Uterus (tissue), 4 donors: ENCODE measurements around the gene PITX3. TPM values are rescaled to one million over a fixed set of nuclear protein-coding genes. Genes with fewer than 3 reads are reported as not detected.

Source experiments
- DNase-seq, 2 donors: peaks; one replicate each; pipeline ENCODE4 v3.0.0-alpha.2; 2019 to 2020
- H3K27ac ChIP-seq, 2 donors: fragments of 200-600 bp; sonication (generic); 1 replicate in 1 of 2; 2 replicates in 1 of 2; pipeline ENCODE4 v1.5.1; 2016 to 2018
- H3K27me3 ChIP-seq, 2 donors: fragments of 200-600 bp; sonication (generic); one replicate each; pipeline ENCODE4 v1.5.1; 2018 to 2019; ENCODE audit warnings: control low read depth in 1 of 2
- H3K36me3 ChIP-seq, 2 donors: fragments of 200-600 bp; sonication (generic); one replicate each; pipeline ENCODE4 v1.5.1; 2019; ENCODE audit warnings: control low read depth in 1 of 2
- H3K4me1 ChIP-seq, 2 donors: fragments of 200-600 bp; sonication (generic); one replicate each; pipeline ENCODE4 v1.5.1; 2018 to 2019; ENCODE audit warnings: control low read depth in 1 of 2
- H3K4me3 ChIP-seq, 2 donors: fragments of 200-600 bp; sonication (generic); 1 replicate in 1 of 2; 2 replicates in 1 of 2; pipeline ENCODE4 v1.5.1; 2018 to 2019; ENCODE audit warnings: mild to moderate bottlenecking in 1 of 2
- H3K9me3 ChIP-seq, 2 donors: fragments of 200-600 bp; sonication (generic); one replicate each; pipeline ENCODE4 v1.5.1; 2019; ENCODE audit warnings: control low read depth in 1 of 2
- CTCF ChIP-seq, 4 experiments: fragments of 200-600 bp in 2 of 4; fragments of 450-650 bp in 2 of 4; sonication (generic) in 2 of 4; IDR thresholded peaks; one replicate each; pipeline ENCODE4 v1.5.1; 2016 to 2019; ENCODE audit warnings: antibody characterized with exemption in 4 of 4, mild to moderate bottlenecking in 2 of 4, moderate library complexity in 1 of 4
- POLR2A ChIP-seq, 2 donors: fragments of 450-650 bp; IDR thresholded peaks; one replicate each; pipeline ENCODE4 v1.6.1; 2016; ENCODE audit warnings: antibody characterized with exemption in 2 of 2, mild to moderate bottlenecking in 1 of 2, moderate library complexity in 1 of 2
- intact Hi-C: fragments of 100-400 bp; cut with DNase I; formaldehyde crosslinking; loops from one replicate; pipeline ENCODE4 v1.15.1; 2023; ENCODE audit warnings: low total_unique reads
- total RNA-seq, 4 donors: library from RNA; depleted of rRNA in 3 of 4; stranded (reverse); fragments of >200 nt in 3 of 4; gene quantifications; one replicate each; pipeline versions ENCODE4 v1.1.0 to v1.2.4, GENCODE V29; 2014 to 2023
- donor health status: DM: yes; HTN: yes; CAD: no.

The PITX3 gene
- total RNA-seq, result not detected

GRCh38 chr10:102241444-102242117 is at the start of gene PITX3:
Gene PITX3 (minus strand): TSS chr10:102241512. CDS start chr10:102232080, 9,432 bp downstream.
- TF ChIP-seq CTCF (IDR thresholded peaks at IDR 0.05) (peak in 2 of 4 experiments; percentile 17 to 19), POLR2A (IDR thresholded peaks at IDR 0.05) (peak in 1 of 2 donors; percentile 33)
- H3K27me3 ChIP-seq, result no peaks in the 10 kb centered on the region
- peak; percentile 91 to 96 for DNase-seq
- peak within 1 kb of the TSS; percentile 42 to 43 for H3K4me3 ChIP-seq
- intact Hi-C loops, result no loop called here
- no peak within 1 kb of the TSS for H3K27ac ChIP-seq
- H3K4me1 ChIP-seq, result peaks cover 0 to 11% of the 10 kb centered on the region in 2 donors
- no peaks in the 10 kb centered on the region for H3K36me3 ChIP-seq
- H3K9me3 ChIP-seq, result no peaks in the 10 kb centered on the region

DNA sequence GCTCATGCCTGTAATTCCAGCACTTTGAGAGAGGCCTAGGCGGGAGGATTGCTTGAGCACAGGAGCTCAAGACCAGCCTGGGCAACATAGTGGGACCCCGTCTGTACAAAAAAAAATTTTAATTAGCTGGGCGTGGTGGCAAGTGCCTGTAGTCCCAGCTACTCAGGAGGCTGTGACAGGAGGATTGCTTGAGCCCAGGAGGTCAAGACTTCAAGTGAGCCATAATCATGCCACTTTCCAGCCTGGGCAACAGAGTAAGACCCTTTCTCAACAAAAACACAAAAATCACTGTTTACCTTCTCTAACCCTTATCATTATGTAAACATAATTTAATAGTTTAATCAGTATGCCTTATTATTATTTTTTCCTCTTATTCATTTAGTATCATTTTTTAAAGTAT is 48.5 kb upstream of the PITX3 start:
- H3K36me3 ChIP-seq, result no peaks in the 10 kb centered on the region
- H3K27ac ChIP-seq, result no peak overlapping the region
- no peak for TF ChIP-seq POLR2A (IDR thresholded peaks at IDR 0.05)
- no peak for DNase-seq
- H3K4me1 ChIP-seq, result peaks cover 0 to 4% of the 10 kb centered on the region in 2 donors
- H3K27me3 ChIP-seq, result no peaks in the 10 kb centered on the region
- no peak overlapping the region for H3K4me3 ChIP-seq
- intact Hi-C loops, result no loop called here
- no peaks in the 10 kb centered on the region for H3K9me3 ChIP-seq

GRCh38 chr10:102289356-102289755 is 48.0 kb upstream of the PITX3 start:
- Histone ChIP-seq H3K9me3 (no peaks in the 10 kb centered on the region), H3K4me3 (no peak overlapping the region), H3K4me1 (peaks cover 0 to 4% of the 10 kb centered on the region in 2 donors), H3K27me3 (no peaks in the 10 kb centered on the region), H3K36me3 (no peaks in the 10 kb centered on the region), H3K27ac (no peak overlapping the region)
- intact Hi-C loops, result no loop called here
- DNase-seq, result no peak
- no peak for TF ChIP-seq POLR2A (IDR thresholded peaks at IDR 0.05)

- intact Hi-C loops, result no loop called here
- Histone ChIP-seq H3K27ac (no peak overlapping the region), H3K4me1 (peaks cover 0 to 4% of the 10 kb centered on the region in 2 donors), H3K4me3 (no peak overlapping the region), H3K36me3 (no peaks in the 10 kb centered on the region), H3K9me3 (no peaks in the 10 kb centered on the region), H3K27me3 (no peaks in the 10 kb centered on the region)
- TF ChIP-seq CTCF (IDR thresholded peaks at IDR 0.05), result no peak
- no peak for TF ChIP-seq POLR2A (IDR thresholded peaks at IDR 0.05)
- no peak for DNase-seq
Observed at GRCh38 chr10:102287991-102288390, 46.7 kb upstream of the PITX3 start.

- DNase-seq, result no peak
- Histone ChIP-seq H3K9me3 (no peaks in the 10 kb centered on the region), H3K27me3 (no peaks in the 10 kb centered on the region), H3K36me3 (no peaks in the 10 kb centered on the region), H3K27ac (no peak overlapping the region), H3K4me3 (no peak overlapping the region), H3K4me1 (peaks cover 0 to 4% of the 10 kb centered on the region in 2 donors)
- intact Hi-C loops, result no loop called here
- no peak for TF ChIP-seq POLR2A (IDR thresholded peaks at IDR 0.05)
- no peak for TF ChIP-seq CTCF (IDR thresholded peaks at IDR 0.05)
Observed at GRCh38 chr10:102287538-102287937, 46.2 kb upstream of the PITX3 start.

DNA sequence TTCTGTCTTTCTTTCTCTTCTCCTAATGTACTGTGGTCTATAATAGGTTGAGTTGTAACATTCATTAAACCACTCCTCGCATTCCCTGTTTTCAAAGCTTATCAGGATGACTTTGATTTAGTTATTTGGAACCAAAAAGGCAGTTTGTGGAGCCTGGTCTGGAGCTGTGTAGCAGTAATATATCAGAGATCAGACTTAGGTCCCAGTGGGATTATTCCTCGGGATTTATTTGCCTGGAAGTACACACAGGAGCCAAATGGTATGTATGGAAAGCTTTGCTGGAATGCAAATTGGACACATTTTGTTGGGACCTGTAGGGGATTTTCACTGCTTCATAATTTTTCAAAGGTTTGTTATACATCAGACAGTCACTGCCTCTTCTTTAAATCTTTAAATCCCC is 44.9 kb upstream of the PITX3 start:
- no peak overlapping the region for H3K27ac ChIP-seq
- peaks cover 0 to 4% of the 10 kb centered on the region in 2 donors for H3K4me1 ChIP-seq
- H3K27me3 ChIP-seq, result no peaks in the 10 kb centered on the region
- H3K9me3 ChIP-seq, result no peaks in the 10 kb centered on the region
- DNase-seq, result no peak
- no peak for TF ChIP-seq CTCF (IDR thresholded peaks at IDR 0.05)
- no peak for TF ChIP-seq POLR2A (IDR thresholded peaks at IDR 0.05)
- intact Hi-C loops, result no loop called here
- H3K36me3 ChIP-seq, result no peaks in the 10 kb centered on the region
- H3K4me3 ChIP-seq, result no peak overlapping the region
